Vagina (tissue), 2 donors: ENCODE results near the gene PAX7. TPM values are rescaled to one million over a fixed set of nuclear protein-coding genes. Genes with fewer than 3 reads are reported as not detected.
"Not testable (repeated sequence)": the region's sequence is repeated elsewhere in the genome, so short reads cannot be mapped to it uniquely, and the experiment has no call there.

Experiments used
- DNase-seq, 2 donors: peaks; one replicate each; pipeline ENCODE4 v3.0.0-alpha.2; 2017; ENCODE audit errors: extremely low spot score in 2 of 2
- H3K27ac ChIP-seq: fragments of 200-600 bp; sonication (generic); one replicate; pipeline ENCODE4 v1.5.1; 2019
- H3K27me3 ChIP-seq: fragments of 200-600 bp; sonication (generic); one replicate; pipeline ENCODE4 v1.5.1; 2019
- H3K36me3 ChIP-seq, 2 donors: fragments of 200-600 bp; sonication (generic); one replicate each; pipeline ENCODE4 v1.5.1; 2017 to 2019
- H3K4me1 ChIP-seq: fragments of 200-600 bp; sonication (generic); one replicate; pipeline ENCODE4 v1.5.1; 2019
- H3K4me3 ChIP-seq, 2 donors: fragments of 200-600 bp; sonication (generic); 1 replicate in 1 of 2; 2 replicates in 1 of 2; pipeline ENCODE4 v1.5.1; 2016 to 2019
- H3K9me3 ChIP-seq: fragments of 200-600 bp; sonication (generic); one replicate; pipeline ENCODE4 v1.5.1; 2019
- CTCF ChIP-seq, 3 experiments: fragments of 450-650 bp in 2 of 3; fragments of 200-600 bp in 1 of 3; sonication (generic) in 1 of 3; IDR thresholded peaks; one replicate each; pipeline ENCODE4 v1.5.1; 2017 to 2019; ENCODE audit warnings: antibody characterized with exemption in 3 of 3, mild to moderate bottlenecking in 2 of 3, moderate library complexity in 2 of 3
- POLR2A ChIP-seq, 2 donors: fragments of 450-650 bp; IDR thresholded peaks; one replicate each; pipeline ENCODE4 v1.6.1; 2017; ENCODE audit warnings: antibody characterized with exemption in 2 of 2, mild to moderate bottlenecking in 2 of 2, moderate library complexity in 2 of 2
- POLR2AphosphoS5 ChIP-seq, 2 donors: sonication (generic); formaldehyde crosslinking; IDR thresholded peaks; one replicate each; pipeline ENCODE4 v1.9.0; 2017; ENCODE audit warnings: antibody characterized with exemption in 2 of 2, mild to moderate bottlenecking in 2 of 2, low read depth in 1 of 2; ENCODE audit not compliant: insufficient read depth in 1 of 2
- intact Hi-C: fragments of 100-400 bp; cut with DNase I; formaldehyde crosslinking; loops from one replicate; pipeline ENCODE4 v1.15.1; 2023
- total RNA-seq: library from RNA; depleted of rRNA; stranded (reverse); fragments of >200 nt; gene quantifications from one replicate; pipeline ENCODE4 v1.2.3, GENCODE V29; 2016

PAX7 gene
- total RNA-seq: not detected

GRCh38 chr1:18630511-18631495 is at the start of gene PAX7:
TSS of gene PAX7 (plus strand) at chr1:18630846. CDS start at chr1:18631604, 758 bp downstream.
- TF ChIP-seq POLR2A (IDR thresholded peaks at IDR 0.05) (no peak), CTCF (IDR thresholded peaks at IDR 0.05) (no peak), POLR2AphosphoS5 (IDR thresholded peaks at IDR 0.05; ENCODE audit: insufficient read depth in 1 of 2, low read depth in 1 of 2) (no peak)
- Histone ChIP-seq H3K27ac (no peak within 1 kb of the TSS), H3K27me3 (peaks cover 36% of the 10 kb centered on the region), H3K36me3 (no peaks in the 10 kb centered on the region), H3K4me3 (peak within 1 kb of the TSS in 1 of 2 donors; percentile 1), H3K4me1 (peaks cover 18% of the 10 kb centered on the region), H3K9me3 (no peaks in the 10 kb centered on the region)
- no peak for DNase-seq
- intact Hi-C loops: no loop called here

- H3K4me3 ChIP-seq: no peak overlapping the region
- H3K27me3 ChIP-seq: no peaks in the 10 kb centered on the region
- peaks cover 10% of the 10 kb centered on the region for H3K4me1 ChIP-seq
- intact Hi-C loops: no loop called here
- no peaks in the 10 kb centered on the region for H3K9me3 ChIP-seq
- no peak for DNase-seq
- TF ChIP-seq POLR2A (IDR thresholded peaks at IDR 0.05) (no peak), CTCF (IDR thresholded peaks at IDR 0.05) (peak in 1 of 3 experiments; percentile 21)
- H3K27ac ChIP-seq: no peak overlapping the region
- no peaks in the 10 kb centered on the region for H3K36me3 ChIP-seq
Measured at GRCh38 chr1:18581420-18581880, 49.2 kb upstream of the PAX7 start.

- H3K4me3 ChIP-seq: no peak overlapping the region
- no peaks in the 10 kb centered on the region for H3K36me3 ChIP-seq
- no peak for DNase-seq
- TF ChIP-seq CTCF (IDR thresholded peaks at IDR 0.05) (no peak), POLR2A (IDR thresholded peaks at IDR 0.05) (no peak), POLR2AphosphoS5 (IDR thresholded peaks at IDR 0.05; ENCODE audit: insufficient read depth in 1 of 2, low read depth in 1 of 2) (no peak)
- intact Hi-C loops: no loop called here
- H3K9me3 ChIP-seq: no peaks in the 10 kb centered on the region
- H3K4me1 ChIP-seq: peaks cover 10% of the 10 kb centered on the region
- H3K27me3 ChIP-seq: no peaks in the 10 kb centered on the region
- no peak overlapping the region for H3K27ac ChIP-seq
Measured at GRCh38 chr1:18582890-18583289, 47.8 kb upstream of the PAX7 start.

- Histone ChIP-seq H3K4me1 (peaks cover 10% of the 10 kb centered on the region), H3K27me3 (no peaks in the 10 kb centered on the region), H3K4me3 (no peak overlapping the region), H3K9me3 (no peaks in the 10 kb centered on the region), H3K27ac (no peak overlapping the region), H3K36me3 (no peaks in the 10 kb centered on the region)
- DNase-seq: no peak
- intact Hi-C loops: no loop called here
- no peak for TF ChIP-seq POLR2A (IDR thresholded peaks at IDR 0.05)
- peak in 1 of 2 donors; percentile 19 for TF ChIP-seq POLR2AphosphoS5 (IDR thresholded peaks at IDR 0.05; ENCODE audit: insufficient read depth in 1 of 2, low read depth in 1 of 2)
Measured at GRCh38 chr1:18583326-18583941, 47.2 kb upstream of the PAX7 start.

GRCh38 chr1:18586016-18586415 is 44.6 kb upstream of the PAX7 start:
- H3K9me3 ChIP-seq, H3K4me1 ChIP-seq, H3K4me3 ChIP-seq, H3K36me3 ChIP-seq, intact Hi-C loops, DNase-seq, H3K27me3 ChIP-seq, H3K27ac ChIP-seq: not testable (repeated sequence)
